GM21528 (cell line): ENCODE measurements around the gene HDX.
"Not testable (repeated sequence)": the region's sequence is repeated elsewhere in the genome, so short reads cannot be mapped to it uniquely, and the experiment has no call there.

ENCODE experiments used
- ATAC-seq: cut with Tn5 transposase; IDR thresholded peaks from one replicate; pipeline ENCODE4 v1.9.1; 2021; ENCODE audit warnings: mild to moderate bottlenecking, moderate library complexity; ENCODE audit not compliant: unreplicated experiment, low FRiP score

HDX gene

GRCh38 chrX:84501798-84502628, at the start of gene HDX:
Gene HDX (minus strand): TSS chrX:84502453. CDS start chrX:84475397, 27,056 bp downstream.
- peak; percentile 92 for ATAC-seq

GRCh38 chrX:84541315-84541714, 39.1 kb upstream of the HDX start:
- ATAC-seq: not testable (repeated sequence)

GRCh38 chrX:84537627-84538026, 35.4 kb upstream of the HDX start:
- ATAC-seq: not testable (repeated sequence)

- ATAC-seq: no peak
Measured at GRCh38 chrX:84488426-84488825, 13.8 kb downstream of the HDX start.

- ATAC-seq: peak; percentile 100
Measured at GRCh38 chrX:84487365-84488353, 14.6 kb downstream of the HDX start.

GRCh38 chrX:84479086-84479485, 23.2 kb downstream of the HDX start:
- no peak for ATAC-seq

- ATAC-seq: no peak
Measured at GRCh38 chrX:84477114-84477513, 25.1 kb downstream of the HDX start.

- ATAC-seq: no peak
Measured at GRCh38 chrX:84475596-84475995, 26.7 kb downstream of the HDX start.

- no peak for ATAC-seq
Measured at GRCh38 chrX:84475101-84475500, 27.2 kb downstream of the HDX start.

GRCh38 chrX:84469226-84469625, 33.0 kb downstream of the HDX start:
- no peak for ATAC-seq

GRCh38 chrX:84467898-84468297, 34.4 kb downstream of the HDX start:
- ATAC-seq: no peak

- no peak for ATAC-seq
Measured at GRCh38 chrX:84453351-84454246, 48.7 kb downstream of the HDX start.

GRCh38 chrX:84441143-84441542, 61.1 kb downstream of the HDX start:
- ATAC-seq: no peak

GRCh38 chrX:84415140-84415539, 87.1 kb downstream of the HDX start:
- no peak for ATAC-seq

GRCh38 chrX:84363663-84364062, 138.6 kb downstream of the HDX start:
- no peak for ATAC-seq

- ATAC-seq: no peak
Measured at GRCh38 chrX:84363051-84363450, 139.2 kb downstream of the HDX start.

GRCh38 chrX:84362184-84362838, 139.9 kb downstream of the HDX start:
- no peak for ATAC-seq

GRCh38 chrX:84358271-84358670, 144.0 kb downstream of the HDX start:
- no peak for ATAC-seq

GRCh38 chrX:84357296-84357695, 145.0 kb downstream of the HDX start:
- no peak for ATAC-seq

GRCh38 chrX:84340968-84341367, 161.3 kb downstream of the HDX start:
- ATAC-seq: no peak
